ENCODE results near the gene RAC2. TPM values are rescaled to one million over a fixed set of nuclear protein-coding genes. Genes with fewer than 3 reads are reported as not detected.
A peak's percentile ranks its signal among the peaks of the same experiment; 100 is the strongest.

RAC2 gene
- total and polyA plus RNA-seq, 2 of the 8 experiments (the other 6 are each of a cell fraction or from before 2014, with no cell fraction given): 2.3 to 4.3 TPM

DNA sequence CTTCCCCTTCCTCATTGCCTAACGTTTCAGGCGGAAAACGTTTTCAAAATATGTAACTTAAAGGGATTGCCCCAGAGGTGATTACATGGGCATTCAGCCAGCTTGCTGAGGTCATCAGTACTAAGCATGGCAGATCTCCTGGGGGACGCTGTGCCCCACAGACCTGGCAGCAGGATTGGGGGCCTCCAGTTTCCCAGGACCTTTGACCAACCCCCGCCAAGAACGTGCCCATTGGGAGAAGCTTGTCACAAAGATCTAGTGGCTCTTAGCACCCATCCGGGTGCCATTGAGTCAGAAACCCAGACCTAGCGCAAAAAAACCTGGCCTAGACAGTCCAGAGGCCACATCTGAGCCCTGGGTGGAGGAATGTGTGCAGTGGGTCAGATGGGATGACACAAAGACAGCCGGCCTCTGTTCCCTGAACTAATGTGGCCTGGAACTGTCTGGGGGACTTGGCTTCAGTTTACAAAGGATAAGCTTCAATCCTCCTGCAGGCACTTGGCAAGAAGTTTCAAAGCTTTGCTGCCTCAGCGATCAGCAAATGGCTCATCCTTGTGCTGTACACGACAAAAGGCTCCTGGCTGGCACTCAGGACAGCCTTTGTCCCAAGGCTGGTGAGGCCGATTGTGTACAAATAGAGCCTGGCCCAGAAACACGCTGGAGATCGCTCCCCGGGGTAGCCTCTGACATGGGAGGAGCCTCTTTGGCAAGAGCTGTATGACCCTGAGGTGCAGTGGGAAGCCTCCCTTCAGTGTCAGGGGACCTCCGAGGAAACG, 65.5 kb downstream of the RAC2 start:
- H3K4me2 ChIP-seq (ENCODE audit: insufficient read depth in 1 of 2, low read depth in 2 of 2, low read length in 2 of 2): no peak overlapping the region
- no peak for FAIRE-seq

More for the DNA sequence above, 65.5 kb downstream of the RAC2 start:
- Histone ChIP-seq H2BK5ac (ENCODE audit: low read depth, low read length) (no peak overlapping the region), H4K8ac (ENCODE audit: extremely low read depth, insufficient read depth, low read length) (no peak overlapping the region), H3K4me1 (replicated peaks in 1 of 4; ENCODE audit: control insufficient read depth in 3 of 4, insufficient read depth in 4 of 4, low read length in 3 of 4) (no peaks in the 10 kb centered on the region; a peak in 2 of 7 replicates), H2BK12ac (ENCODE audit: low read depth, low read length) (no peak overlapping the region), H4K5ac (ENCODE audit: insufficient read length, low read depth, low read length) (no peak overlapping the region), H3K9ac (replicated peaks in 1 of 4; ENCODE audit: extremely low read depth in 1 of 4, low read depth in 3 of 4, low read length in 3 of 4) (no peak overlapping the region; a peak in 1 of 7 replicates), H3K23me2 (ENCODE audit: low read depth, low read length) (no peaks in the 10 kb centered on the region), H3K14ac (ENCODE audit: insufficient read length) (no peak overlapping the region), H3K36me3 (ENCODE audit: control insufficient read depth in 2 of 4, insufficient read depth in 4 of 4, low read length in 3 of 4) (no peaks in the 10 kb centered on the region), H2AFZ (ENCODE audit: low read length) (peak overlapping the region; percentile 83), H4K91ac (replicated peaks; ENCODE audit: insufficient read length, low read length) (no peak overlapping the region), H3K4ac (replicated peaks; ENCODE audit: insufficient read length, low read depth, low read length) (no peak overlapping the region), H2BK15ac (ENCODE audit: low read length) (no peak overlapping the region), H3K23ac (ENCODE audit: insufficient read length) (no peak overlapping the region), H3K79me1 (ENCODE audit: low read depth, low read length) (no peaks in the 10 kb centered on the region), H3K4me3 (ENCODE audit: extremely low read depth in 1 of 4, insufficient read depth in 2 of 4, low read depth in 3 of 4, low read length in 4 of 4) (no peak overlapping the region), H2BK20ac (ENCODE audit: low read length) (no peak overlapping the region; the same call in 1 of the 2 replicates), H3K79me2 (ENCODE audit: control insufficient read depth in 1 of 2, insufficient read depth in 2 of 2, low read length in 2 of 2) (no peaks in the 10 kb centered on the region), H3K27me3 (replicated peaks in 1 of 4; ENCODE audit: control insufficient read depth in 3 of 4, extremely low read depth in 1 of 4, insufficient read depth in 3 of 4, low read length in 3 of 4) (no peaks in the 10 kb centered on the region; a peak in 2 of 7 replicates), H3K9me3 (ENCODE audit: insufficient read depth in 2 of 2, low read depth in 1 of 2, low read length in 1 of 2) (no peaks in the 10 kb centered on the region), H2BK120ac (replicated peaks; ENCODE audit: low read depth, low read length) (no peak overlapping the region), H2AK5ac (ENCODE audit: low read depth, low read length) (no peak overlapping the region), H3K56ac (replicated peaks; ENCODE audit: insufficient read length, low read depth, low read length) (no peak overlapping the region), H3K27ac (ENCODE audit: low read depth, low read length) (no peak overlapping the region), H4K20me1 (replicated peaks in 1 of 2; ENCODE audit: control insufficient read depth in 1 of 2, insufficient read depth in 2 of 2, low read length in 2 of 2) (no peaks in the 10 kb centered on the region), H3K18ac (ENCODE audit: extremely low read depth, low read length) (no peak overlapping the region)
- WGBS, 2 experiments (ENCODE audit: extremely low coverage in 1 of 2, insufficient coverage in 1 of 2, insufficient read length in 1 of 2, insufficient replicate concordance in 2 of 2, low coverage in 1 of 2, low lambda C conversion rate in 2 of 2, missing lambda C conversion rate in 1 of 2): 83% methylated on average over 17 of the region's 17 CpGs; no CpG with 5 or more reads in 1 of the 2 experiments
- TF ChIP-seq POLR2AphosphoS5 (IDR thresholded peaks at IDR 0.05; ENCODE audit: low read depth, low read length): no peak
- no peak for TF ChIP-seq SP4 (IDR thresholded peaks at IDR 0.05; ENCODE audit: low read length)
- no peak for TF ChIP-seq JUND (IDR thresholded peaks at IDR 0.05; ENCODE audit: low read length)
- no peak for DNase-seq (ENCODE audit: low read depth in 1 of 2, low spot score in 2 of 2)
- ChIA-PET CTCF (ENCODE audit: partially characterized antibody) (interaction anchor here (0.5 to 4.5 kb wide), 7 partner anchors 12 to 106 kb away, joined by 3 to 25 read pairs (median 4); no protein-coding TSS in a partner anchor), POLR2A (ENCODE audit: partially characterized antibody) (interaction anchor here (1.1 to 1.7 kb wide), 2 partner anchors 9 to 19 kb away, joined by 3 to 4 read pairs; partner anchors contain the start of gene C1QTNF6)
